GM21515 (cell line): ENCODE results near the gene UQCR11.
"Not testable (repeated sequence)": the region's sequence is repeated elsewhere in the genome, so short reads cannot be mapped to it uniquely, and the experiment has no call there.

ENCODE experiments used
- ATAC-seq: cut with Tn5 transposase; IDR thresholded peaks from one replicate; pipeline ENCODE4 v1.9.1; 2021; ENCODE audit not compliant: unreplicated experiment

Gene UQCR11

GRCh38 chr19:1605236-1606137 is at the start of gene UQCR11:
Gene UQCR11 (minus strand): TSS chr19:1605462. CDS start chr19:1605409, 53 bp downstream.
- peak; percentile 74 for ATAC-seq

GRCh38 chr19:1654178-1654792 is 49.0 kb upstream of the UQCR11 start:
- no peak for ATAC-seq

GRCh38 chr19:1653300-1653628 is 48.0 kb upstream of the UQCR11 start:
- no peak for ATAC-seq

- ATAC-seq: peak; percentile 61
Measured at GRCh38 chr19:1652471-1653299, 47.4 kb upstream of the UQCR11 start, which contains the start of gene TCF3. Gene TCF3 (minus strand): TSS chr19:1652615. CDS start chr19:1650248, 2,367 bp downstream.

- ATAC-seq: no peak
Measured at GRCh38 chr19:1651568-1652291, 46.5 kb upstream of the UQCR11 start.

GRCh38 chr19:1650650-1651567 is 45.6 kb upstream of the UQCR11 start:
- no peak for ATAC-seq

GRCh38 chr19:1649706-1650649 is 44.7 kb upstream of the UQCR11 start:
- no peak for ATAC-seq

- no peak for ATAC-seq
Measured at GRCh38 chr19:1648920-1649541, 43.8 kb upstream of the UQCR11 start.

GRCh38 chr19:1648459-1648849 is 43.2 kb upstream of the UQCR11 start:
- no peak for ATAC-seq

GRCh38 chr19:1647501-1648458 is 42.5 kb upstream of the UQCR11 start:
- no peak for ATAC-seq

GRCh38 chr19:1646659-1647453 is 41.6 kb upstream of the UQCR11 start:
- ATAC-seq: no peak

GRCh38 chr19:1646149-1646548 is 40.9 kb upstream of the UQCR11 start:
- no peak for ATAC-seq

GRCh38 chr19:1645299-1645698 is 40.0 kb upstream of the UQCR11 start:
- ATAC-seq: no peak

- ATAC-seq: no peak
Measured at GRCh38 chr19:1644070-1644469, 38.8 kb upstream of the UQCR11 start.

- ATAC-seq: not testable (repeated sequence)
Measured at GRCh38 chr19:1640893-1641448, 35.7 kb upstream of the UQCR11 start.
